GM12874 (cell line): ENCODE results near the gene WNT3.

Experiments used
- TF ChIP-seq, protein P1 (sequence below): IDR thresholded peaks from 2 replicates; pipeline ENCODE4 v1.5.1; 2011; ENCODE audit warnings: low read depth, mild to moderate bottlenecking, control low read depth, low read length, moderate library complexity; ENCODE audit not compliant: insufficient read depth

Gene WNT3

GRCh38 chr17:46822388-46822921 lies 4.0 kb upstream of the WNT3 start:
- TF ChIP-seq, protein P1, sequence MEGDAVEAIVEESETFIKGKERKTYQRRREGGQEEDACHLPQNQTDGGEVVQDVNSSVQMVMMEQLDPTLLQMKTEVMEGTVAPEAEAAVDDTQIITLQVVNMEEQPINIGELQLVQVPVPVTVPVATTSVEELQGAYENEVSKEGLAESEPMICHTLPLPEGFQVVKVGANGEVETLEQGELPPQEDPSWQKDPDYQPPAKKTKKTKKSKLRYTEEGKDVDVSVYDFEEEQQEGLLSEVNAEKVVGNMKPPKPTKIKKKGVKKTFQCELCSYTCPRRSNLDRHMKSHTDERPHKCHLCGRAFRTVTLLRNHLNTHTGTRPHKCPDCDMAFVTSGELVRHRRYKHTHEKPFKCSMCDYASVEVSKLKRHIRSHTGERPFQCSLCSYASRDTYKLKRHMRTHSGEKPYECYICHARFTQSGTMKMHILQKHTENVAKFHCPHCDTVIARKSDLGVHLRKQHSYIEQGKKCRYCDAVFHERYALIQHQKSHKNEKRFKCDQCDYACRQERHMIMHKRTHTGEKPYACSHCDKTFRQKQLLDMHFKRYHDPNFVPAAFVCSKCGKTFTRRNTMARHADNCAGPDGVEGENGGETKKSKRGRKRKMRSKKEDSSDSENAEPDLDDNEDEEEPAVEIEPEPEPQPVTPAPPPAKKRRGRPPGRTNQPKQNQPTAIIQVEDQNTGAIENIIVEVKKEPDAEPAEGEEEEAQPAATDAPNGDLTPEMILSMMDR, result peak; percentile 78

DNA sequence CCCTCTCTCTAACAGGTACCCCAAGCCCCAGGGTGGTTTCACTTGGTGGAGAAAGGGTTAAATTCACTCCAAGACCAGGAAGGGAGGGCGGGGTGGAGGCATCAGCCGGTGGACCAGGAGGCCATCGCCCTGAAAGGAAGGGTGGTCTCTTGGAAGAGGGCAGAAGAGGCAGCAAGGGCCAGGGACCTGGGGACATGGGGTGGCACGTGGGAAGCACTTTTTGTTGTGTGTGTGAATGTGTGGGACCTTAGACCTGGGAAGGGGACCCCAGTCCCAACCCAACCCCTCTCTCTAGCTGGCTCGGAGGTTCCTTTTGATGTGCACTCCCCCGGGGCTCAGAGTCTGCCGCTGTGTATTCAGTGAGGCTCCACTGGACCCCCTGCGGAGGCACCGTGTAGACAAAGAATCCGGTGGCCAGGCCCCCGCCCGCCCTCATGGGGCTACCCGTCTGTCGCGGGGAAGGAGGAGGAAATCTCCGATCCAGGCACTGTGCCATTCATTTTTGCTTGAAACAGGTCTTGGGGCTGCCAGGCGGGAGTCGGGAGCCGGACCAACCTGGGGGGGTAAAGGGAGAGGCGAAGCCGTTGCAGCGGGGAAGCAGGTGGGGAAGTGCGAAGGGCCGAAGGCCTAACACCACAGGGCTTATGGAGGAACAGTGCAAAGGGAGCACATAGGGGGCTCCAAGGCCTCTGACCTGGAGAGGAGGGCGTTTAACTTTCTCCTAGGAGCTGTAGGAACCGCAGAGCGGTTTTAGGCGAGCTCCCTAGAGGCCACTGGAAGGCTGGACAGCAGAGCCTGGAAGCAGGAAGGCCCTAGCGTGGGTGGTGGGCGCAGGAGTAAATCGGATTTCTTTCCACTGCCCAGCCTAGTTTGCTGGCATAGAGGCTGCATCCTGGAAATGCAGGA lies 3.2 kb upstream of the WNT3 start:
- TF ChIP-seq, protein P1, result no peak

DNA sequence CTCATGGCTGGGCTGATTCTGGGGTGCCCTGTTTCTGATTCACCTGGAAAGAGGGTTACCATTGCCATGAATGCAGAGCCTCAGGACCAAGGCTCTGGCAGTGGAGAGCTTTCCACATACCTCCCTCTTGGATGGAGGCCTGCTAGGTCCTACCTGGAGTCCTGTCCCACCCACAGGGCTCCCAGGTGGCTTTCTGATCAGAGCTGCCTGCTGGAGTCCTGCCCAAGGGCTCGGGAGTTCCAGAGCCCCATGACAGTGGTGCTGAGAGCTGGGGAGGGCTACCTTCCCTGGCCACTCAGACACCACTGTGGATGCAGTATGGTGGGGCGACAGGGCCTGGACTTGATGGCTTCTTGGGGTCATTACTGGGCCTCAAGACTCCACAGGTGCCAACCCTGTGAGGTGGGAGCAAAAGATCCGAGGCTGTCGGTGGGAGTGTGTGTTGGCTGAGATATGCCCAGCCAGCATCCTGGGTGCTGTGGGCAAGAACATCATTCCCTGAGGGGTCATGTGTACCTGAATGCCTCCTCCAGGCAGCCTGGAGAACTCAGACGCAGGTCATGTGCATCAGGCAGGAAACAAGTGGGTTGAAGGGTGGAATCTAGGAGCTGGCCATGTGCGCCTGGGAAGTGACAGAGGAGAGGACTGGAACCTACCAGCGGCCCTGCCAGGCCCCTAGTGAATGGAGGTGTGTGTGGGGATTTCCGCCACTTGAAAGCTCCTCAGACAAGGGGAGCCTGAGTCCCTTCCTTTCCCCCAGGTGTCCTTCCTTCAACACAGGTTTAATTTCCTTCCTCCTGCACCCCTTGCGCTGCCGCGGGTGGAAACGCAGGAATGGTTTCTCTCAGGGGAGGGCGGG lies 2.3 kb upstream of the WNT3 start:
- TF ChIP-seq, protein P1, result no peak

GRCh38 chr17:46819906-46820351 lies 1.4 kb upstream of the WNT3 start:
- TF ChIP-seq, protein P1, result no peak

DNA sequence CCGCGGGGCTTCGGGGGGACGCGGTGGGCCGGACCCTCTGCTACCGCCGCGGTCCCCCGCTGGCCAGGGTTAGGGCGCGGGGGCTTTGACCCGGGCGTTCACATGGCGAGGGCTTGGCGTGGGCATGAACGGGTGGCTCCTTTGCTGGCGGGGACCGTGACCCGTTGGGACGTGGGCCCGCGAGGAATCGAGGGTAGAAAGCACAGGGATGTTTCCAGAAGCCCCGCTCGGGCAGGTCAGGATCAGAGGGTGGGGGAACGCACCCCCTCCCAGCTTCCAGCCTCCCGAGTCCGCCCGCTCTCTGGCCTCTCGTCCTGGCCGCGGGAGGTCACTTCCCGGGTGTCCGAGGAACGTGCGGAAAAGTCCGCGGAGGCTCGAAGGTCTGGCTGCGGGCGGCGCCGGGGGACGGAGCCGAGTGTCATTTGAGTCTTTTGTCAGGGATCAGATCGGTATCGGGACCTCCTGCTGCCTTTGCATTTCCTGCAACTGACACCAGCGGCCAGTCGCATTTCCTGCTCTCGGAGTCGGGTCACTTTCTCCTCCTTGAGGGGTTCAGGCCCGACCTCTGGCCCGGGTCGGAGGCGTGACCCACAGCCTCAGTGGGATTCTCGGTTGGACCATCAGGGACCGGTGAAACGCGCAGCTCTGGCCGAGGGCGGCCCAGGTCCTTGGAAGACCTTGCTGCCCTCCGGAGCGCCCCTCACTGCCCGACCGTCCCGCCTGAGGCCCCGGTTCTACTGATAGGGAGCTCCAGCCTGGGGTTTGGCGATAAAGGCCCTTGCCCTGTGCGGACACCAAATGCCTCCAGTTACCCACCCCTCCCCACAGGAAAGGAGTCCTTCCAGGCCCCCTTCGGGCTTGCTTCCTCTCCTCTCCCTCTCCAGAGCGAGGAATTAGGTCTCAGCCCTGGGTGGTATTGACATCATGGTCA lies 702 bp upstream of the WNT3 start:
- TF ChIP-seq, protein P1, result no peak

DNA sequence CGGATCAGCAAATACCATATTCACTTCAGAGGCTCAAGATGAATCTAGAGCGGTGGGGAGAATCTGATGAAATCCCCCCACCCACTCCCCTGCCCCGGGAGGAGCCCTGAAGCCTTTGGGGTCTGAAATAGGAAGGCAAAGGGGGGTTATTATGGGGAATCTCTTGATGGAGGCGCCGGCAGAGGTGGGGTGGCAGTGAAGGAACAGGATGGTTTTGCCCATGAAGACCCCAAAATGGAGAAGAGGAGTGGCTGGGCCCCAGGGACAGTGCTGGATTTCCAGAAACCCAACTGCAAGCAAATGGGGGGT lies 637 bp downstream of the WNT3 start:
- TF ChIP-seq, protein P1, result no peak
